Fibroblast of the aortic adventitia (primary cell): ENCODE data around the gene OMD. TPM values are rescaled to one million over a fixed set of nuclear protein-coding genes. Genes with fewer than 3 reads are reported as not detected.
A peak's percentile ranks its signal among the peaks of the same experiment; 100 is the strongest.

Experiments
- DNase-seq: peaks from one replicate; pipeline ENCODE4 v3.0.0-alpha.2; 2010; ENCODE audit warnings: low read depth
- H3K4me3 ChIP-seq: 2 replicates; pipeline ENCODE4 v1.5.1; 2011; ENCODE audit warnings: low read depth, mild to moderate bottlenecking, control low read depth, low read length, moderate library complexity
- CTCF ChIP-seq: IDR thresholded peaks from 2 replicates; pipeline ENCODE4 v1.5.1; 2011; ENCODE audit warnings: mild to moderate bottlenecking, low read length, control low read depth, inconsistent platforms; ENCODE audit not compliant: insufficient read depth
- total RNA-seq: library from RNA; depleted of rRNA; stranded (reverse); fragments of >200 nt; gene quantifications from 2 replicates; pipeline ENCODE4 v1.2.3, GENCODE V29; 2012; ENCODE audit warnings: low replicate concordance

Gene OMD
- total RNA-seq, 1 donor: 16.1 TPM

DNA sequence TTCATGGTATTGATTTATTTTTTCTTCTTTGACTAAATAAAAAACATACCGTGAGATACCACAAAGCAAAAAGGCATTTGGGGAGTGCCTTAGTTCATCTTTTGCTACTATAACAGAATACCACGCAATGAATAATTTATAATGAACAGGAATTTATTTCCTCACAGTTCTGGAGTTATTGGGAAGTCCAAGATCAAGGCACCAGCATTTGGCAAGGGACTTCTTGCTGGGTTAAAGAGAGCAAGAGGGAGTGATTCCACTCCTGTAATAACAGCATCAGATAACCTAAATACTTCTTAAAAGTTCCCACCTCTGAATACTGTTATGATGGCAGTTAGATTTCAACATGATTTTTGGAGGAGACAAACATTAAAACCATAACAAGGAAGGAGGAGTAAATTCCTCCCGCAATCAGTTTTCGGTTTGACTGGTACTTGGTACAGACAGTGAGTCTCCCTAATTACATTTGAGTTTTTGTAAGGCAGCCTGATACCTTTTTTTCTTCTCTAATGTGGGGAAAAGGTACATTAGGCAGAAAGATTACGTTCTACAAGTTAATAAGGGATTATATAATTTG is 8.8 kb upstream of the OMD start:
- H3K4me3 ChIP-seq: no peak overlapping the region
- no peak for TF ChIP-seq CTCF
- no peak for DNase-seq

DNA sequence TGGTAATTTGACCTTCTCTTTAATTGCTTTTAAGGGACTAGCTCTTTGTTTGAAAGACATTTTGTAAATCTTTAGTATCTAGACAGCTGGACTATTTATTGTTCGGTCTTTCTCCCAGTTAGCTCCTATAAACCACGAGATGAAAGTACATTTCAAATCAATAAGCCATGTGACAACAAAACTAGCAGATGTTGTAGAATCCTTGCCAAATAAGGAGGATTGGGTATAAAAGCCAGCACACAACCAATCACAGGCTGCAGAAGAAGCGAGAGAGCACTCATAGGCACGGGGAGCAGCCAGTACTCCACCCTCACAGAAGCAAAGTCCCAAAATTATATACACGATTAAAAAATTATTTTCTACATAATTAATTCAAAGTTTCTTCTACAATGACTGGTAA is 8.1 kb upstream of the OMD start:
- no peak for DNase-seq
- H3K4me3 ChIP-seq: no peak overlapping the region
- no peak for TF ChIP-seq CTCF

DNA sequence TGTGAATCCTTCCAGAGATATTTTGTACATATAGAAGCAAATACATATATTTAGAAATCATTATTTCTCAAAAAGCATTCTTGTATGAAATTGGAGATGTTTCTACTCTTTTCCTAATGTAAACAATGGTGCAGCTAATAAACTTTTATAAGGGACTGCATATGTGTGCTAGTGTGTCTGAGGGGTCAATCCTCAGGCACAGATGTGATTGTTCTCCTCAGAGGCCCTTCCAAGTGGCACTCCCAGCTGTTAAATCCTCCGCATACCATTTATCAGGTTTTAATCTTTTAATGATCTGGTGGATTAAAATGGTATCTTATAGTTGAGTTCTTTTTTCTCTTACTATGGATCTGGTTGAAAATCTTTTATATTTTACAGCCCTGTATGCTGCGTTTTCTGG is 5.6 kb upstream of the OMD start:
- no peak for TF ChIP-seq CTCF
- no peak overlapping the region for H3K4me3 ChIP-seq
- no peak for DNase-seq

GRCh38 chr9:92426501-92427145 is 2.4 kb upstream of the OMD start:
- no peak overlapping the region for H3K4me3 ChIP-seq
- no peak for DNase-seq
- no peak for TF ChIP-seq CTCF

DNA sequence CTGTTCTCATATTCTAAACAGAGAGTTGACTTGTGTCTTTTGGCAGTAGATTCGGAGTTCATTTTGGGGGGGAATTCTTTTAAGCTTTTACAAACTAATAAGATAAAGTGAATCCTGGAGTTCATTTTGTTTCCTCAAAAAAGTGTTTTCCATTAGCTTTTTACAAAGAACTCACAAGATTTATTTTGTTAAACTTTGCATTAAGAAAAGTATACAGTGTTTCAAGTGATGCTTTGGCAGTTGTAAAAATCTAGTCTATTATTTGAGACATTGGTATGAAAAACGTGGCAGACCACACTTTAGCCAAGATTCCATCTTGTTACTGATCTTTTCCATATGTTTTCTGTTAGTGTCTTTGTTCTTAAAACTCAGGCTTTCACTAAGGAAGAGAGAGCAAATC is 1.2 kb upstream of the OMD start:
- no peak for TF ChIP-seq CTCF
- DNase-seq: peak; percentile 87
- no peak overlapping the region for H3K4me3 ChIP-seq

DNA sequence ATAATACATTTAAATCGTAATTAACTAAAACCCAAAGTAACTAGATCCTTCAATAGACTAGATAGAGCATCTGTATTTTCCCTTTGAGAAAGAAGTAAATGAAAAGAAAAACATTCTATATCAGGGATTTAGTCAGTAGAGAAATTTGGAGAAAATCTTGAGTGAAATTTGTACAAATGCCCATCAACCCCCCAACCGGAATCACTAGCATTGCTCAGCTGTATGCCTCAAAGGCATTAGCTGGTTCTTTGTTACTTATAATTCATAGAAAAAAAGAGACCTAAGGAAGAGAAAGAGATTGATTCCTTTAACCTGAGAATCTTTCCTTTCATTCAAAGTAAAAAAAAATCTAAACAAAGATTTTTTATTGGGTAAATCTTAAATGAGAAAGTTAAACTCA is 659 bp downstream of the OMD start:
- no peak for TF ChIP-seq CTCF
- H3K4me3 ChIP-seq: peak overlapping the region; percentile 13
- DNase-seq: no peak
